Right atrium auricular region (tissue), 2 donors: ENCODE measurements around the gene CHN2. TPM values are rescaled to one million over a fixed set of nuclear protein-coding genes. Genes with fewer than 3 reads are reported as not detected.

Experiments used
- DNase-seq: peaks from one replicate; pipeline ENCODE4 v3.0.0-alpha.2; 2019; ENCODE audit warnings: low spot score
- H3K27ac ChIP-seq, 2 donors: fragments of 200-600 bp; sonication (generic); 1 replicate in 1 of 2; 2 replicates in 1 of 2; pipeline ENCODE4 v1.5.1; 2016 to 2019
- H3K27me3 ChIP-seq, 2 donors: fragments of 200-600 bp; sonication (generic); one replicate each; pipeline versions ENCODE4 v1.5.1 to v1.6.0; 2017 to 2019
- H3K36me3 ChIP-seq: fragments of 200-600 bp; sonication (generic); one replicate; pipeline ENCODE4 v1.5.1; 2016
- H3K4me1 ChIP-seq, 2 donors: fragments of 200-600 bp; sonication (generic); one replicate each; pipeline versions ENCODE4 v1.5.1 to v1.6.0; 2017 to 2019
- H3K4me3 ChIP-seq, 2 donors: fragments of 200-600 bp; sonication (generic); 1 replicate in 1 of 2; 2 replicates in 1 of 2; pipeline ENCODE4 v1.5.1; 2017 to 2019; ENCODE audit warnings: mild to moderate bottlenecking in 1 of 2, moderate library complexity in 1 of 2
- H3K9me3 ChIP-seq, 2 donors: fragments of 200-600 bp; sonication (generic); one replicate each; pipeline ENCODE4 v1.5.1; 2019
- CTCF ChIP-seq, 2 donors: fragments of 200-600 bp; sonication (generic); IDR thresholded peaks; one replicate each; pipeline ENCODE4 v1.5.1; 2019; ENCODE audit warnings: antibody characterized with exemption in 2 of 2
- total RNA-seq, 2 donors: library from RNA; depleted of rRNA; stranded (reverse); fragments of >200 nt; gene quantifications; one replicate each; pipeline ENCODE4 v1.1.0, GENCODE V29; 2016

Gene CHN2
- total RNA-seq, 2 donors from 2014 or later, result 2.7 to 6.6 TPM

- H3K27me3 ChIP-seq, result no peaks in the 10 kb centered on the region
- no peaks in the 10 kb centered on the region for H3K36me3 ChIP-seq
- H3K4me1 ChIP-seq, result no peaks in the 10 kb centered on the region
- no peak overlapping the region for H3K4me3 ChIP-seq
- TF ChIP-seq CTCF (IDR thresholded peaks at IDR 0.05), result no peak
- DNase-seq, result no peak
- no peaks in the 10 kb centered on the region for H3K9me3 ChIP-seq
- no peak overlapping the region for H3K27ac ChIP-seq
Observed at GRCh38 chr7:29346231-29346978, 151.8 kb downstream of the CHN2 start.

GRCh38 chr7:29349362-29349761 lies 154.8 kb downstream of the CHN2 start:
- no peak for TF ChIP-seq CTCF (IDR thresholded peaks at IDR 0.05)
- Histone ChIP-seq H3K27ac (no peak overlapping the region), H3K4me1 (no peaks in the 10 kb centered on the region), H3K9me3 (no peaks in the 10 kb centered on the region), H3K27me3 (no peaks in the 10 kb centered on the region), H3K4me3 (no peak overlapping the region), H3K36me3 (no peaks in the 10 kb centered on the region)
- DNase-seq, result no peak

- no peak overlapping the region for H3K27ac ChIP-seq
- H3K9me3 ChIP-seq, result no peaks in the 10 kb centered on the region
- no peak overlapping the region for H3K4me3 ChIP-seq
- H3K36me3 ChIP-seq, result no peaks in the 10 kb centered on the region
- H3K4me1 ChIP-seq, result no peaks in the 10 kb centered on the region
- no peak for TF ChIP-seq CTCF (IDR thresholded peaks at IDR 0.05)
- DNase-seq, result no peak
- no peaks in the 10 kb centered on the region for H3K27me3 ChIP-seq
Observed at GRCh38 chr7:29350351-29350750, 155.8 kb downstream of the CHN2 start.

GRCh38 chr7:29352041-29352440 lies 157.5 kb downstream of the CHN2 start:
- Histone ChIP-seq H3K36me3 (no peaks in the 10 kb centered on the region), H3K27me3 (no peaks in the 10 kb centered on the region), H3K4me3 (no peak overlapping the region), H3K27ac (no peak overlapping the region), H3K4me1 (no peaks in the 10 kb centered on the region), H3K9me3 (no peaks in the 10 kb centered on the region)
- no peak for TF ChIP-seq CTCF (IDR thresholded peaks at IDR 0.05)
- no peak for DNase-seq

GRCh38 chr7:29353810-29354209 lies 159.2 kb downstream of the CHN2 start:
- Histone ChIP-seq H3K27ac (no peak overlapping the region), H3K4me1 (no peaks in the 10 kb centered on the region), H3K9me3 (no peaks in the 10 kb centered on the region), H3K27me3 (no peaks in the 10 kb centered on the region), H3K36me3 (no peaks in the 10 kb centered on the region), H3K4me3 (no peak overlapping the region)
- no peak for DNase-seq
- no peak for TF ChIP-seq CTCF (IDR thresholded peaks at IDR 0.05)

- H3K4me1 ChIP-seq, result no peaks in the 10 kb centered on the region
- no peak for DNase-seq
- no peaks in the 10 kb centered on the region for H3K27me3 ChIP-seq
- no peaks in the 10 kb centered on the region for H3K9me3 ChIP-seq
- H3K27ac ChIP-seq, result no peak overlapping the region
- H3K4me3 ChIP-seq, result no peak overlapping the region
- no peaks in the 10 kb centered on the region for H3K36me3 ChIP-seq
- no peak for TF ChIP-seq CTCF (IDR thresholded peaks at IDR 0.05)
Observed at GRCh38 chr7:29354340-29354739, 159.8 kb downstream of the CHN2 start.
